Iris pigment epithelial cell (primary cell): ENCODE data around the gene BAAT.

ENCODE experiments used
- DNase-seq: peaks from one replicate; pipeline ENCODE4 v3.0.0-alpha.2; 2011; ENCODE audit warnings: low read depth

The BAAT gene

DNA sequence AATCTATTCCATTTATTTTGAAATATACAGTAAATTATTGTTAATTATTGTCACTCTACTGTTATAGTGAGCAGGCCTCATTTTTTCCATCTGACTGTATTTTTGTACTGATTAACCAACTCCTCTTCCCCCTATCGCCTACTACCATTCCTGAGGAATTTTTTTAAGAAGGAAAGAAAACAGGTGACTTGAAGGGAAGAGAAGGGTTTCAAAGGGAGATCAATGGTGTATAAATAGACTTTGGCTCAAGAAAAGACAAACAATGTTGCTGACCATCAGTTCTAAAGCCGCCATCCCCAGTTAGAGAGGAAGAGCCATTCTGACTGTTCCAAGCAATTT lies 69.7 kb downstream of the BAAT start:
- DNase-seq = no peak

DNA sequence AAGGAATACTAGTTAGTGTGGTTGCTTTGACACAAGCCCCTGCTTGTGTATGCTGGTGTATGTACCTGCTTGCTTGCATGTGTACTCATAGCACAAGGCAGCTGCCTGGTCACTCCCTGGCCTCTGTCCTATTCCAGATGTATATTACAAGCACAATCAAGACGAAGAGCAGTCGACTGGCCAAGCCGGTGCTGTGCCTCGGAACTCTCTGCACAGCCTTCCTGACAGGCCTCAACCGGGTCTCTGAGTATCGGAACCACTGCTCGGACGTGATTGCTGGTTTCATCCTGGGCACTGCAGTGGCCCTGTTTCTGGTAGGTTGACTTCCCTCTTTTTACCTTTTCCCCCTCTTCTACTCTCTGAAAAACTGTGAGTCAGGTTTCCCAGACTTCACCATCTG lies 72.1 kb downstream of the BAAT start:
- no peak for DNase-seq

DNA sequence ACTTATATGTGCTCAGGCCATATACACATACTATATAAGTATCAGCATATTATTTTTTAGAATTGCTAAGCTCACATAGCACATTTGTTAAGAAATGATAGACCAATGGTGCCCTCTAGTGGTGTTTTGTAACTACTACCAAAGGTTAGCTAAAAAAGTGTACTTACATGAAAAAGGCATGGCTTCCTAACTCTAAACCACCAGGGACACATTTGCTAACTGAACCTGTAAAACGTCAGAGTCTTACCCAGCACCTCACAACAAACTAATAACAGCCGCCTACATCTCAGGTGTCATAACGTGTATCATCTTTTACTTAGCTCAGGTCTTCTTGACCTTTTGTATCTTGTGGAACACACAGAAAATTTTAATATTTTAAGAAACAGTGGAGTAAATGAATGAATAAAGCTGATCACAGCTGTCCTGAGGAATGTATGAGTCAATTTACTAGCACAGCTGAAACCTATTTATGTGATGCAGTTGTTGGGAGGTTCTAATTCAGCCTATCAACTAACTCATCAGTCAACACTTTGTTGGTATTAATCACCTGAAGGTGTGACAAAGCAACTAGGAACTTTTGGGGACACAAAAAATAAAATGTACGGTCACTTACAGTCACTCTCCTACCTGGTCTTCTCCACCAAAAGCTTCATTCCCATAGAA lies 72.9 kb downstream of the BAAT start:
- peak; percentile 78 for DNase-seq

GRCh38 chr9:101311191-101311590 lies 73.6 kb downstream of the BAAT start:
- no peak for DNase-seq
